ENCODE results near the gene C19orf47.
A peak's percentile ranks its signal among the peaks of the same experiment; 100 is the strongest.

The C19orf47 gene, protein sequence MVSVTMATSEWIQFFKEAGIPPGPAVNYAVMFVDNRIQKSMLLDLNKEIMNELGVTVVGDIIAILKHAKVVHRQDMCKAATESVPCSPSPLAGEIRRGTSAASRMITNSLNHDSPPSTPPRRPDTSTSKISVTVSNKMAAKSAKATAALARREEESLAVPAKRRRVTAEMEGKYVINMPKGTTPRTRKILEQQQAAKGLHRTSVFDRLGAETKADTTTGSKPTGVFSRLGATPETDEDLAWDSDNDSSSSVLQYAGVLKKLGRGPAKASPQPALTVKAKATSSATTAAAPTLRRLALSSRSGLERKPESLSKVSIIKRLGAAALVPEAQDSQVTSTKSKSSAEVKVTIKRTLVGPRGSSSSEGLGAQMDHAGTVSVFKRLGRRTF

DNA sequence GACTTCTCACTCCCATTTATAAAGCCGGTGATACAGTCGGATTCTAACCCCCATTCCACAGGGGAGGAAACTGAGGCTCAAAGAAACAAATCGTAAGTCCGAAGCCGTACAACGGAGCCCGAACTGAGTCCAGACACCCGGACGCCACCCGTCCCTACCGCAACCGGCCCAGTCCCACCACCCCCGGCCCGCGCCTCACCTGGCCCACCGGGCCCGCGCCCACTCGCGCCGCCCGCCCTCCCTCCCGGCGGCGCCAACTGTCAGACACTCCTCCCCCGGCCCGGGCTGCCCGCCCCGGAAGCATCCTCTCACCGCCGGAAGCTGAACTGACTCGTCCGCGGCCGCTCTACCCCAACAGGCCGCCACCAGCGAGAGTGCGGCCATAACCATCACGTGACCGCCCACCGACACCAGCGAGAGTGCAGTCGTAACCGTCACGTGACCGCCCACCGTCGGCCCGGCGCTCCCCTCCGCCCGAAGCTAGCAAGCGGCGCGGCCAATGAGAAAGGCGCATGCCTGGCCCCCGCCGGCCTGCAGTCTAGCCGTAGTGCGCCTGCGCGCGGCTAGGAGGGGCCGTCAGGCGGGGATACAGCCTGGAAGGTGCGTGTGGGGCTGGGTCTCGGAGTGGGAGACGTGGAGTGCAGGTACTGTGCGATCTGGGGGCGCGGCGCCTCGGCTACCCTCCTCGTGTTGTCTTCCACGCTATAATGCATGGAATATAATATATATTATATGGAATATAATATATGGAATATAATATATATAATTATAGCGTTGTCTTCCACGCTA is at the start of gene C19orf47, which contains the start of gene PLD3:
Gene C19orf47, minus strand, starts transcription at position 273 of the 789 bp plus-strand sequence. CDS start 6,540 bp downstream, outside the sequence.
Gene PLD3, plus strand, starts transcription at position 571 of the 789 bp plus-strand sequence. CDS start 17,789 bp downstream, outside the sequence.
- no peaks in the 10 kb centered on the region for H3K27me3 ChIP-seq (ENCODE audit: control insufficient read depth, insufficient read depth, low read length)
- no peak within 1 kb of the TSS for H3K27ac ChIP-seq (ENCODE audit: low read length)
- peaks cover 3% of the 10 kb centered on the region for H3K4me1 ChIP-seq (ENCODE audit: control insufficient read depth, low read depth, low read length)
- H3K9me3 ChIP-seq (ENCODE audit: control insufficient read depth, low read depth, low read length) = no peaks in the 10 kb centered on the region
- peaks cover under 1% of the 10 kb centered on the region for H3K36me3 ChIP-seq (ENCODE audit: control insufficient read depth, low read depth, low read length)
- peak within 1 kb of the TSS; percentile 70 for H3K9ac ChIP-seq (ENCODE audit: low read length)
- H3K4me3 ChIP-seq (ENCODE audit: low read length) = peak within 1 kb of the TSS; percentile 94

DNA sequence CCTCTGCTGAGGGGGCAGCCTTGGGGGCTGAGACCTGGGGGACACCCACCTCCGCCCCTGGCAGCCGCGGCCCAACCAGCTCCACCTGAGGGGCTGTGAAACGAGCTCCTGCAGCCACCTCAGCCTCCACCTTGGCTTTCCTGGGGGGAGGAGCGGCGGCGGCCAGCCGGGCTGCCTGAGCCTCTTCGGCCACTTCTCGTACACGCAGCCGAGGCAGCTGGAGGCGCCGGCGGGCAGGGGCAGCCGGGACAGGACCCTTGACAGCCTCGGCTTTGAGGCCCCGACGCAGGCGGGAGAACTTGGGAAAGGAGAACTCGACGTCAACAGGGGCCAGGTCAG is 49.3 kb upstream of the C19orf47 start:
- no peaks in the 10 kb centered on the region for H3K36me3 ChIP-seq (ENCODE audit: control insufficient read depth, low read depth, low read length)
- no peak overlapping the region for H3K27ac ChIP-seq (ENCODE audit: low read length)
- H3K27me3 ChIP-seq (ENCODE audit: control insufficient read depth, insufficient read depth, low read length) = peaks cover 16% of the 10 kb centered on the region
- no peak overlapping the region for H3K4me3 ChIP-seq (ENCODE audit: low read length)
- H3K9ac ChIP-seq (ENCODE audit: low read length) = no peak overlapping the region
- no peaks in the 10 kb centered on the region for H3K9me3 ChIP-seq (ENCODE audit: control insufficient read depth, low read depth, low read length)
- no peaks in the 10 kb centered on the region for H3K4me1 ChIP-seq (ENCODE audit: control insufficient read depth, low read depth, low read length)

GRCh38 chr19:40396886-40397567 is 48.8 kb upstream of the C19orf47 start:
- Histone ChIP-seq H3K4me1 (ENCODE audit: control insufficient read depth, low read depth, low read length) (no peaks in the 10 kb centered on the region), H3K9ac (ENCODE audit: low read length) (no peak overlapping the region), H3K36me3 (ENCODE audit: control insufficient read depth, low read depth, low read length) (no peaks in the 10 kb centered on the region), H3K27me3 (ENCODE audit: control insufficient read depth, insufficient read depth, low read length) (peaks cover 16% of the 10 kb centered on the region), H3K27ac (ENCODE audit: low read length) (no peak overlapping the region), H3K9me3 (ENCODE audit: control insufficient read depth, low read depth, low read length) (no peaks in the 10 kb centered on the region), H3K4me3 (ENCODE audit: low read length) (no peak overlapping the region)

GRCh38 chr19:40395956-40396355 is 47.8 kb upstream of the C19orf47 start:
- H3K9ac ChIP-seq (ENCODE audit: low read length) = no peak overlapping the region
- no peak overlapping the region for H3K4me3 ChIP-seq (ENCODE audit: low read length)
- peaks cover 16% of the 10 kb centered on the region for H3K27me3 ChIP-seq (ENCODE audit: control insufficient read depth, insufficient read depth, low read length)
- H3K4me1 ChIP-seq (ENCODE audit: control insufficient read depth, low read depth, low read length) = no peaks in the 10 kb centered on the region
- no peaks in the 10 kb centered on the region for H3K9me3 ChIP-seq (ENCODE audit: control insufficient read depth, low read depth, low read length)
- H3K27ac ChIP-seq (ENCODE audit: low read length) = no peak overlapping the region
- no peaks in the 10 kb centered on the region for H3K36me3 ChIP-seq (ENCODE audit: control insufficient read depth, low read depth, low read length)

DNA sequence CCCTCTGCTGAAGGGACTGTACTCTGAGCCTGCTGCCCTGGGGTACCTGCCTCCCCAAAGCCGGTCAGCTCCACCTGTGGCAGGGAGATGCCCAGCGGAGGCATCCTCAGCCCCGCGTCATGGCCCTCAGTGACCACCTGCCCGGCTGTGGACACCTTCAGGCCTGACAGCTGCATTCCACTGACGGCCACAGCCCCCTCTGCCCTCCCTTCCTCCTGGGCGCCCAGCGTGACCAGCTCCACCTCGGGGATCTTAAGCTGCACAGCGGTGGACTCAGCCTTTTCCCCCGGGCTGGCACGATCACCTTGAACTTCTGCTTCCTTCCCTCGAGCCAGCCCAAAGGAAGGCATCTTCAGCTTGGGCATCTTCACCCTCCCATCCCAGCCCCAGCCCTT is 46.6 kb upstream of the C19orf47 start:
- Histone ChIP-seq H3K4me1 (ENCODE audit: control insufficient read depth, low read depth, low read length) (no peaks in the 10 kb centered on the region), H3K27ac (ENCODE audit: low read length) (no peak overlapping the region), H3K9ac (ENCODE audit: low read length) (no peak overlapping the region)

GRCh38 chr19:40393894-40394815 is 46.0 kb upstream of the C19orf47 start:
- Histone ChIP-seq H3K4me3 (ENCODE audit: low read length) (no peak overlapping the region), H3K9ac (ENCODE audit: low read length) (no peak overlapping the region), H3K36me3 (ENCODE audit: control insufficient read depth, low read depth, low read length) (no peaks in the 10 kb centered on the region), H3K27ac (ENCODE audit: low read length) (no peak overlapping the region), H3K27me3 (ENCODE audit: control insufficient read depth, insufficient read depth, low read length) (peaks cover 11% of the 10 kb centered on the region), H3K4me1 (ENCODE audit: control insufficient read depth, low read depth, low read length) (no peaks in the 10 kb centered on the region), H3K9me3 (ENCODE audit: control insufficient read depth, low read depth, low read length) (no peaks in the 10 kb centered on the region)

More for the DNA sequence above, 46.6 kb upstream of the C19orf47 start:
- Histone ChIP-seq H3K4me3 (ENCODE audit: low read length) (no peak overlapping the region), H3K36me3 (ENCODE audit: control insufficient read depth, low read depth, low read length) (no peaks in the 10 kb centered on the region), H3K27me3 (ENCODE audit: control insufficient read depth, insufficient read depth, low read length) (peaks cover 16% of the 10 kb centered on the region), H3K9me3 (ENCODE audit: control insufficient read depth, low read depth, low read length) (no peaks in the 10 kb centered on the region)

DNA sequence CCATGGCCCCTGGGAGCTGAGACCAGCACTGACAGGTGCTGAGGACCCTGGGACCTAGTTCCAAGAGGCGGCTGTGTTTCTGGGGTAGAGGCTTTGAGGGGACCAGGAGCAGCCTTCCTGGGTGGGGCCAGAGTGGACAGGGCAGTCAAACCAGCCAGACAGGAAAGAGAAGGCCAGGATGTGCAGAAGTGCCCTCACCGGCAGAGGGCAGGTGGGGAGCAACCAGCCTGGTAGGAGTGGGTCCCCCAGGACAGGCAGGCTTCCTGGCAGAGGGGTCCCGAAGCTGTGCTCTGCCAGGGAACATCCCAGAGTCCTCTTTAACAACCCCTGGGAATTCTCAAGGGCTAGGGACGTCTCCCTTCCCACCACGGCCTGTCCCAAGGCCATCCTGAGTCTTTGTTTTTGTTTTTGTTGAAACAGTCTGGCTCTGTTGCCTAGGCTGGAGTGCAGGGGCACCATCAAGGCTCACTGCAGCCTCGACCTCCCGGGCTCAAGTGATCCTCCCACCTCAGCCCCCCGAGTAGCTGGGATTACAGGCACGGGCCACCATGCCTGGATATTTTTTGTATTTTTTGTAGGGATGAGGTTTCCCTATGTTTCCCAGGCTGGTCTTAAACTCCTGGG is 44.8 kb upstream of the C19orf47 start:
- H3K4me1 ChIP-seq (ENCODE audit: control insufficient read depth, low read depth, low read length) = no peaks in the 10 kb centered on the region
- no peaks in the 10 kb centered on the region for H3K36me3 ChIP-seq (ENCODE audit: control insufficient read depth, low read depth, low read length)
- no peak overlapping the region for H3K27ac ChIP-seq (ENCODE audit: low read length)
- no peaks in the 10 kb centered on the region for H3K9me3 ChIP-seq (ENCODE audit: control insufficient read depth, low read depth, low read length)
- H3K9ac ChIP-seq (ENCODE audit: low read length) = no peak overlapping the region
- H3K4me3 ChIP-seq (ENCODE audit: low read length) = no peak overlapping the region
- peaks cover 3% of the 10 kb centered on the region for H3K27me3 ChIP-seq (ENCODE audit: control insufficient read depth, insufficient read depth, low read length)

GRCh38 chr19:40392123-40392522 is 43.9 kb upstream of the C19orf47 start:
- no peaks in the 10 kb centered on the region for H3K9me3 ChIP-seq (ENCODE audit: control insufficient read depth, low read depth, low read length)
- no peak overlapping the region for H3K27ac ChIP-seq (ENCODE audit: low read length)
- no peaks in the 10 kb centered on the region for H3K27me3 ChIP-seq (ENCODE audit: control insufficient read depth, insufficient read depth, low read length)
- H3K4me3 ChIP-seq (ENCODE audit: low read length) = no peak overlapping the region
- no peaks in the 10 kb centered on the region for H3K4me1 ChIP-seq (ENCODE audit: control insufficient read depth, low read depth, low read length)
- no peaks in the 10 kb centered on the region for H3K36me3 ChIP-seq (ENCODE audit: control insufficient read depth, low read depth, low read length)
- H3K9ac ChIP-seq (ENCODE audit: low read length) = no peak overlapping the region

DNA sequence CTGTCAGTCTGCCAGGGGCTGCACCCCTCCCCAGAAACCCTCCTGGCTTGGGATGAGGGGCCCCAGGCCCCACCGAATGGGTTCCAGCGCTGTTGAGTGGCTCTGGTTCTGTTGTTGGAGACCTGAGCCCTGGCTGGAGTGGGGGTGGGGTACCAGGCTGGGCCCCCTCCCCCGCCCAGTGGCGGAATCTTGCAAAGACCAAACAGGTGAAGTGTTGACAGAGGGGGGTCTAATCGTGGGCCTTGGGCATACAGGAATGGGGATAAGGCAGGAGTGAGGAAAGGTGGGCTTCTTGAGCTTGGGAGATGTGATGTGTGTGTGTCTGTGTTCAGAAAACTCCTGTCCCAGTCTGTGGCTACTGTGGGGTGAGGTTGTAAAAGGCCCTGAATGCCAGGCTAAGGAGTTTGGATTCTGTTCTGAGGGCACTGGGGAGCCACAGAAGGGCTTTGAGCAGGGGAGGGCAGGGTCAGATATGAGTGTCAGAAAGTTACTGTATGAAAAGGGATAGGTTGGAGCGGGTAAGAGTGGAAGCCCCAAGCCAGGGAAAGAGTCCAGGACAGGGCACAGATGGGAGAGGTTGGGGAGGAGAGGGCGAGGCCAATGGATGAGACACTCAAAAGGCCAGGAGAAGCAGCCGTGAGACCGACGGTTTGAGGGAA is 42.0 kb upstream of the C19orf47 start, which contains the start of gene HIPK4:
Gene HIPK4, minus strand, starts transcription at position 98 of the 659 bp plus-strand sequence. CDS start 279 bp downstream, outside the sequence.
- no peaks in the 10 kb centered on the region for H3K36me3 ChIP-seq (ENCODE audit: control insufficient read depth, low read depth, low read length)
- H3K4me1 ChIP-seq (ENCODE audit: control insufficient read depth, low read depth, low read length) = no peaks in the 10 kb centered on the region

More for the DNA sequence above, 42.0 kb upstream of the C19orf47 start, which contains the start of gene HIPK4:
- H3K27ac ChIP-seq (ENCODE audit: low read length) = no peak within 1 kb of the TSS
- no peaks in the 10 kb centered on the region for H3K27me3 ChIP-seq (ENCODE audit: control insufficient read depth, insufficient read depth, low read length)
- H3K9me3 ChIP-seq (ENCODE audit: control insufficient read depth, low read depth, low read length) = no peaks in the 10 kb centered on the region
- no peak within 1 kb of the TSS for H3K4me3 ChIP-seq (ENCODE audit: low read length)
- no peak within 1 kb of the TSS for H3K9ac ChIP-seq (ENCODE audit: low read length)
